H1 (cell line): ENCODE results near the gene PIK3R6. TPM values are rescaled to one million over a fixed set of nuclear protein-coding genes. Genes with fewer than 3 reads are reported as not detected.

Source experiments
- CTCF ChIA-PET: fragments of 300-600 bp; sonication (Branson Sonifier 250); formaldehyde crosslinking; loops from one replicate; lab custom pipeline; 2021; ENCODE audit not compliant: partially characterized antibody; lab: Charles Lee
- POLR2A ChIA-PET: fragments of 300-600 bp; sonication (Branson Sonifier 250); formaldehyde crosslinking; loops from one replicate; lab custom pipeline; 2021; ENCODE audit warnings: inconsistent platforms; ENCODE audit not compliant: partially characterized antibody; lab: Charles Lee
- DNase-seq, 2 experiments: peaks; one replicate each; pipeline versions ENCODE4 v3.0.0 to v3.0.0-alpha.2; 2010 to 2022; ENCODE audit warnings: low spot score in 2 of 2, low read depth in 1 of 2, mixed read lengths in 1 of 2
- FAIRE-seq: peaks from 2 replicates; lab custom pipeline; 2011; peaks lifted over from hg19 to GRCh38; lab: Jason Lieb, UNC
- H2AFZ ChIP-seq: 2 replicates; pipeline ENCODE4 v1.8.1; 2012; ENCODE audit warnings: low read length, inconsistent platforms
- H2AK5ac ChIP-seq: 2 replicates; pipeline ENCODE4 v1.6.1; 2013; ENCODE audit warnings: low read depth, low read length
- H2BK120ac ChIP-seq: replicated peaks from 2 replicates; pipeline ENCODE3; 2013; ENCODE audit warnings: low read depth, low read length, inconsistent platforms
- H2BK12ac ChIP-seq: 2 replicates; pipeline ENCODE4 v1.6.1; 2013; ENCODE audit warnings: low read depth, low read length
- H2BK15ac ChIP-seq: 2 replicates; pipeline ENCODE4 v1.6.1; 2013; ENCODE audit warnings: low read length
- H2BK20ac ChIP-seq: 2 replicates; pipeline ENCODE4 v1.6.1; 2013; ENCODE audit warnings: low read length
- H2BK5ac ChIP-seq: 2 replicates; pipeline ENCODE4 v1.6.1; 2013; ENCODE audit warnings: low read depth, low read length
- H3K14ac ChIP-seq: 2 replicates; pipeline ENCODE4 v1.6.1; 2013; ENCODE audit warnings: inconsistent platforms; ENCODE audit not compliant: insufficient read length
- H3K18ac ChIP-seq: 2 replicates; pipeline ENCODE4 v1.6.1; 2013; ENCODE audit warnings: low read length; ENCODE audit errors: extremely low read depth
- H3K23ac ChIP-seq: 2 replicates; pipeline ENCODE4 v1.6.1; 2013; ENCODE audit warnings: inconsistent platforms; ENCODE audit not compliant: insufficient read length
- H3K23me2 ChIP-seq: 2 replicates; pipeline ENCODE4 v1.6.1; 2013; ENCODE audit warnings: low read depth, low read length
- H3K27ac ChIP-seq: 2 replicates; pipeline ENCODE4 v1.6.1; 2011; ENCODE audit warnings: low read depth, low read length, inconsistent platforms
- H3K27me3 ChIP-seq, 4 experiments: replicated peaks in 1 of 4; 1 replicate in 1 of 4; 2 replicates in 3 of 4; pipeline versions ENCODE4 v1.6.1 to v1.8.1; 2011 to 2013; ENCODE audit warnings: low read length in 3 of 4, mild to moderate bottlenecking in 3 of 4, inconsistent platforms in 2 of 4, mixed read lengths in 2 of 4, moderate library complexity in 1 of 4; ENCODE audit not compliant: control insufficient read depth in 3 of 4, insufficient read depth in 3 of 4; ENCODE audit errors: extremely low read depth in 1 of 4
- H3K36me3 ChIP-seq, 4 experiments: 2 replicates each; pipeline versions ENCODE4 v1.6.1 to v1.8.1; 2011 to 2013; ENCODE audit warnings: mild to moderate bottlenecking in 4 of 4, low read length in 3 of 4, moderate library complexity in 2 of 4, control low read depth in 1 of 4, inconsistent platforms in 1 of 4; ENCODE audit not compliant: insufficient read depth in 4 of 4, control insufficient read depth in 2 of 4
- H3K4ac ChIP-seq: replicated peaks from 2 replicates; pipeline ENCODE3; 2013; ENCODE audit warnings: low read length, low read depth, mixed read lengths, inconsistent platforms; ENCODE audit not compliant: insufficient read length
- H3K4me1 ChIP-seq, 4 experiments: replicated peaks in 1 of 4; 1 replicate in 1 of 4; 2 replicates in 3 of 4; pipeline versions ENCODE4 v1.6.1 to v1.8.1; 2011 to 2013; ENCODE audit warnings: low read length in 3 of 4, inconsistent platforms in 2 of 4, mixed read lengths in 1 of 4; ENCODE audit not compliant: insufficient read depth in 4 of 4, control insufficient read depth in 3 of 4
- H3K4me2 ChIP-seq, 2 experiments: 2 replicates each; pipeline versions ENCODE4 v1.6.1 to v1.8.1; 2011 to 2013; ENCODE audit warnings: low read depth in 2 of 2, low read length in 2 of 2, control low read depth in 1 of 2, inconsistent platforms in 1 of 2, mild to moderate bottlenecking in 1 of 2; ENCODE audit not compliant: insufficient read depth in 1 of 2
- H3K4me3 ChIP-seq, 4 experiments: fragments of 200-600, 300-600 bp in 1 of 4; sonication (generic), shearing (Covaris generic), sonication (Bioruptor Twin) in 1 of 4; 2 replicates each; pipeline versions ENCODE4 v1.5.1 to v1.8.1; 2011 to 2016; ENCODE audit warnings: low read length in 4 of 4, low read depth in 3 of 4, control low read depth in 2 of 4, inconsistent platforms in 2 of 4, mild to moderate bottlenecking in 2 of 4, mixed read lengths in 1 of 4, moderate library complexity in 1 of 4; ENCODE audit not compliant: insufficient read depth in 2 of 4; ENCODE audit errors: extremely low read depth in 1 of 4
- H3K56ac ChIP-seq: replicated peaks from 2 replicates; pipeline ENCODE3; 2013; ENCODE audit warnings: low read depth, mild to moderate bottlenecking, mixed read lengths, low read length, inconsistent platforms; ENCODE audit not compliant: insufficient read length
- H3K79me1 ChIP-seq: 2 replicates; pipeline ENCODE4 v1.6.1; 2013; ENCODE audit warnings: low read depth, low read length, control low read depth
- H3K79me2 ChIP-seq, 2 experiments: 2 replicates each; pipeline versions ENCODE4 v1.6.1 to v1.8.1; 2012 to 2013; ENCODE audit warnings: low read length in 2 of 2, mild to moderate bottlenecking in 2 of 2, inconsistent platforms in 1 of 2; ENCODE audit not compliant: insufficient read depth in 2 of 2, control insufficient read depth in 1 of 2
- H3K9ac ChIP-seq, 4 experiments: replicated peaks in 1 of 4; 1 replicate in 1 of 4; 2 replicates in 3 of 4; pipeline versions ENCODE4 v1.6.1 to v1.8.1; 2011 to 2013; ENCODE audit warnings: low read depth in 3 of 4, low read length in 3 of 4, control low read depth in 2 of 4, mild to moderate bottlenecking in 2 of 4, moderate library complexity in 2 of 4, inconsistent platforms in 1 of 4; ENCODE audit errors: extremely low read depth in 1 of 4
- H3K9me3 ChIP-seq, 2 experiments: 2 replicates each; pipeline versions ENCODE4 v1.6.1 to v1.8.1; 2012 to 2013; ENCODE audit warnings: mild to moderate bottlenecking in 2 of 2, moderate library complexity in 2 of 2, control low read depth in 1 of 2, inconsistent platforms in 1 of 2, low read depth in 1 of 2, low read length in 1 of 2, mixed read lengths in 1 of 2; ENCODE audit not compliant: insufficient read depth in 2 of 2
- H4K20me1 ChIP-seq, 2 experiments: replicated peaks in 1 of 2; 2 replicates each; pipeline versions ENCODE3 to v1.8.1; 2011 to 2013; ENCODE audit warnings: inconsistent platforms in 2 of 2, low read length in 2 of 2, mild to moderate bottlenecking in 1 of 2; ENCODE audit not compliant: insufficient read depth in 2 of 2, control insufficient read depth in 1 of 2
- H4K5ac ChIP-seq: 2 replicates; pipeline ENCODE4 v1.6.1; 2013; ENCODE audit warnings: low read length, low read depth, mixed read lengths, inconsistent platforms; ENCODE audit not compliant: insufficient read length
- H4K8ac ChIP-seq: 2 replicates; pipeline ENCODE4 v1.8.0; 2013; ENCODE audit warnings: mild to moderate bottlenecking, moderate library complexity, low read length, inconsistent platforms; ENCODE audit not compliant: insufficient read depth; ENCODE audit errors: extremely low read depth
- H4K91ac ChIP-seq: replicated peaks from 2 replicates; pipeline ENCODE3; 2013; ENCODE audit warnings: low read length, mixed read lengths, inconsistent platforms; ENCODE audit not compliant: insufficient read length
- CREB1 ChIP-seq: IDR thresholded peaks from 2 replicates; pipeline ENCODE4 v1.6.1; 2012; ENCODE audit warnings: inconsistent platforms
- EZH2 ChIP-seq: fragments of 200-600 bp; sonication (generic); IDR thresholded peaks from 2 replicates; pipeline ENCODE4 v1.7.1; 2012; ENCODE audit warnings: low read depth, mild to moderate bottlenecking, moderate library complexity, low read length, inconsistent platforms; ENCODE audit not compliant: severe bottlenecking
- SP1 ChIP-seq: IDR thresholded peaks from 2 replicates; pipeline ENCODE4 v1.6.1; 2011; ENCODE audit warnings: low read depth, low read length
- WGBS, 2 experiments: shearing (Covaris generic) in 1 of 2; methylation state at CpG; one replicate each; pipeline versions ENCODE4 v1.1.6 to v1.1.7; 2013 to 2015; ENCODE audit warnings: low lambda C conversion rate in 2 of 2, mixed read lengths in 2 of 2, inconsistent platforms in 1 of 2, low coverage in 1 of 2, missing lambda C conversion rate in 1 of 2; ENCODE audit not compliant: insufficient replicate concordance in 2 of 2, insufficient coverage in 1 of 2, insufficient read length in 1 of 2; ENCODE audit errors: extremely low coverage in 1 of 2, missing lambda C conversion rate in 1 of 2; 5-methylcytosine and 5-hydroxymethylcytosine counted together
- polyA plus RNA-seq, 7 experiments: library from polyadenylated mRNA; depleted of rRNA in 3 of 7; stranded (reverse) in 5 of 7; unstranded in 2 of 7; fragments of >200 nt in 5 of 7; fragments of 200-250 nt in 2 of 7; gene quantifications; 1 replicate in 5 of 7; 2 replicates in 1 of 7; 4 replicates in 1 of 7; pipeline versions ENCODE4 v1.2.1 to v1.2.3, GENCODE V29; 2011 to 2013; ENCODE audit warnings: missing spikeins in 2 of 7, mixed read lengths in 2 of 7
- total RNA-seq: library from RNA; stranded (reverse); fragmentation: NEBNext Ultra II Directional; extraction: Animal tissue kit (Norgen Biotek cat#: 25700); gene quantifications from 2 replicates; pipeline ENCODE4 v1.2.1, GENCODE V29; 2021
- TF ChIP-seq, protein P1 (sequence below), 3 experiments: IDR thresholded peaks; 1 replicate in 2 of 3; 2 replicates in 1 of 3; pipeline versions ENCODE4 v1.5.1 to v1.6.1; 2011; ENCODE audit warnings: low read length in 3 of 3, mild to moderate bottlenecking in 3 of 3, inconsistent platforms in 2 of 3, low read depth in 1 of 3, moderate library complexity in 1 of 3; ENCODE audit not compliant: insufficient read depth in 1 of 3; ENCODE audit errors: control extremely low read depth in 1 of 3

The PIK3R6 gene
- total and polyA plus RNA-seq, 2 of the 8 experiments (the other 6 are each of a cell fraction or from before 2014, with no cell fraction given) = 0.24 to 1.2 TPM

DNA sequence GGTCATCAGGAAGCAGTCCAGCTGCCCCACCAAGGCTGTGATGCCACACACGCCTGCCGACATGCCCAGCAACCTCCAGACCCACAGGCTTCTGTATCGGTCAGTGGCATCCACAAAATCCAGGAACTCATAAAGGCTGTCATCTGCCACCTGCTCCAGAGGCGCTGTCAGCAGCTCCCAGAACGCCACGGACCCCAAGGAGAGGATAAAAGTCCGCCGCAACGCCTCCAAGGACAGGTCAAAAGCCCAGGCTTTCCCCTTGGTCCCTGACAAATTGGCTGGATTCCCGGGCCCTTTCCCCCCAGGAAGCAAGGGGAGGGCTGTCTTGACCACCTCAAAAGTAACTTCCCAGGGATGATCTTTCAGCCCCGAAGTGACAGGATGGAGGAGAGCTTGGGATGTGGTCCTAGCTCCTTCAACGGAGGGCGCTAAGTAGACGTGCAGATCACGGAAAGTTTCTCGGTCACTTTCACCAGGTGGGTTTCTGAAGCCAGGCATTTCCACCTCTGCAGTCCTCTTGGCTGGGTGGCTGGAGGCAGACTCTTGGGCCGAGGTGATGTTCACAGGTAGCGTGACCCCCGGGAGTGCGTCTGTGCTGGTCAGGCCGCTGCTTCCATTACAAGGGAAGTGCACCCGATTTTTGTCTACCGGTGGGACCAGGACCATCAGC is 69.2 kb downstream of the PIK3R6 start:
- CTCF ChIA-PET = interaction anchor here (1.0 to 4.1 kb wide), 11 partner anchors 11 to 223 kb away, joined by 3 to 33 read pairs (median 7); no protein-coding TSS in a partner anchor
- H3K18ac ChIP-seq = peak overlapping the region; percentile 81; the same call in 1 of the 2 replicates
- no peaks in the 10 kb centered on the region for H3K36me3 ChIP-seq
- H3K23me2 ChIP-seq = peaks cover 6% of the 10 kb centered on the region; the same call in 1 of the 2 replicates
- H3K23ac ChIP-seq = no peak overlapping the region
- no peak overlapping the region; the same call in 1 of the 2 replicates for H3K27ac ChIP-seq
- H3K14ac ChIP-seq = no peak overlapping the region
- no peak overlapping the region for H2BK120ac ChIP-seq
- H3K9ac ChIP-seq = no peak overlapping the region
- DNase-seq (no peak), FAIRE-seq (no peak)
- no peaks in the 10 kb centered on the region for H4K20me1 ChIP-seq
- TF ChIP-seq SP1 = no peak
- no peak for TF ChIP-seq EZH2
- TF ChIP-seq CREB1 = no peak
- TF ChIP-seq, protein P1, sequence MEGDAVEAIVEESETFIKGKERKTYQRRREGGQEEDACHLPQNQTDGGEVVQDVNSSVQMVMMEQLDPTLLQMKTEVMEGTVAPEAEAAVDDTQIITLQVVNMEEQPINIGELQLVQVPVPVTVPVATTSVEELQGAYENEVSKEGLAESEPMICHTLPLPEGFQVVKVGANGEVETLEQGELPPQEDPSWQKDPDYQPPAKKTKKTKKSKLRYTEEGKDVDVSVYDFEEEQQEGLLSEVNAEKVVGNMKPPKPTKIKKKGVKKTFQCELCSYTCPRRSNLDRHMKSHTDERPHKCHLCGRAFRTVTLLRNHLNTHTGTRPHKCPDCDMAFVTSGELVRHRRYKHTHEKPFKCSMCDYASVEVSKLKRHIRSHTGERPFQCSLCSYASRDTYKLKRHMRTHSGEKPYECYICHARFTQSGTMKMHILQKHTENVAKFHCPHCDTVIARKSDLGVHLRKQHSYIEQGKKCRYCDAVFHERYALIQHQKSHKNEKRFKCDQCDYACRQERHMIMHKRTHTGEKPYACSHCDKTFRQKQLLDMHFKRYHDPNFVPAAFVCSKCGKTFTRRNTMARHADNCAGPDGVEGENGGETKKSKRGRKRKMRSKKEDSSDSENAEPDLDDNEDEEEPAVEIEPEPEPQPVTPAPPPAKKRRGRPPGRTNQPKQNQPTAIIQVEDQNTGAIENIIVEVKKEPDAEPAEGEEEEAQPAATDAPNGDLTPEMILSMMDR (IDR thresholded peaks at IDR 0.05; ENCODE audit: control extremely low read depth in 1 of 3, insufficient read depth in 1 of 3, low read depth in 1 of 3, low read length in 3 of 3) = no peak
- WGBS, 2 experiments = 69% methylated on average over 23 of the region's 23 CpGs; no CpG with 5 or more reads in 1 of the 2 experiments
- no peak overlapping the region for H2AK5ac ChIP-seq
- H2BK15ac ChIP-seq = no peak overlapping the region
- no peak overlapping the region for H3K56ac ChIP-seq
- H3K27me3 ChIP-seq = peaks cover 0 to 6% (median 1%) of the 10 kb centered on the region in 4 experiments; a peak in 2 of 7 replicates
- H3K4me1 ChIP-seq = peaks cover 0 to 13% (median 5%) of the 10 kb centered on the region in 4 experiments; a peak in 5 of 7 replicates
- H2BK12ac ChIP-seq = peak overlapping the region; percentile 79; the same call in 1 of the 2 replicates
- H3K79me1 ChIP-seq = no peaks in the 10 kb centered on the region
- no peak overlapping the region for H4K91ac ChIP-seq
- H3K4me3 ChIP-seq = peak overlapping the region; percentile 44 to 71 (median 56); a peak in 7 of 8 replicates
- H3K4me2 ChIP-seq = peak overlapping the region; percentile 77 to 79
- H3K79me2 ChIP-seq = no peaks in the 10 kb centered on the region
- POLR2A ChIA-PET = interaction anchor here (0.7 to 1.6 kb wide), 7 partner anchors 9 to 625 kb away, joined by 3 to 4 read pairs (median 4); no protein-coding TSS in a partner anchor
- H4K8ac ChIP-seq = no peak overlapping the region
- H3K4ac ChIP-seq = no peak overlapping the region
- H2BK5ac ChIP-seq = peak overlapping the region; percentile 37; the same call in 1 of the 2 replicates
- H2BK20ac ChIP-seq = no peak overlapping the region
- no peaks in the 10 kb centered on the region for H3K9me3 ChIP-seq
- peak overlapping the region; percentile 84; the same call in 1 of the 2 replicates for H2AFZ ChIP-seq
- no peak overlapping the region for H4K5ac ChIP-seq
